ENCODE data around the gene CAB39L. TPM values are rescaled to one million over a fixed set of nuclear protein-coding genes. Genes with fewer than 3 reads are reported as not detected.

CAB39L gene
- total and polyA plus RNA-seq, 2 donors (not counting 3 experiments of a cell fraction or from before 2014, with no cell fraction given), result 3.1 to 7.2 TPM

- no peak overlapping the region for H3K27ac ChIP-seq (ENCODE audit: insufficient read depth, low read depth, low read length)
- FAIRE-seq, result no peak
- TF ChIP-seq FOS (IDR thresholded peaks at IDR 0.05; ENCODE audit: borderline replicate concordance, insufficient read depth, low read length), result no peak
- no peak for TF ChIP-seq MYC (IDR thresholded peaks at IDR 0.05; ENCODE audit: low read depth, low read length)
- TF ChIP-seq POLR2AphosphoS5 (IDR thresholded peaks at IDR 0.05; ENCODE audit: insufficient read depth, low read depth, low read length), result no peak
- no peak for TF ChIP-seq JUN (IDR thresholded peaks at IDR 0.05; ENCODE audit: borderline replicate concordance, insufficient read depth, insufficient read length, low read depth)
- no peak for TF ChIP-seq CTCF (IDR thresholded peaks at IDR 0.05; ENCODE audit: extremely low read depth in 1 of 2, insufficient read depth in 1 of 2, low read depth in 1 of 2, low read length in 2 of 2)
- TF ChIP-seq EZH2 (IDR thresholded peaks at IDR 0.05; ENCODE audit: borderline replicate concordance, low read depth, low read length, severe bottlenecking), result no peak
- TF ChIP-seq POLR2A (IDR thresholded peaks at IDR 0.05; ENCODE audit: low read depth, low read length), result no peak
- no peak for TF ChIP-seq GATA2 (IDR thresholded peaks at IDR 0.05; ENCODE audit: insufficient read depth, insufficient read length, low read depth, low read length)
- no peak for TF ChIP-seq MAX (IDR thresholded peaks at IDR 0.05; ENCODE audit: insufficient read depth, insufficient read length)
- no peaks in the 10 kb centered on the region for H3K9me1 ChIP-seq (replicated peaks; ENCODE audit: control insufficient read depth, extremely low read depth, insufficient read depth, low read length)
- ChIA-PET CTCF (no interaction called here), POLR2A (no interaction called here)
- H3K4me1 ChIP-seq (ENCODE audit: control insufficient read depth, extremely low read depth, insufficient read depth, low read length), result peaks cover 10% of the 10 kb centered on the region
- H4K20me1 ChIP-seq (replicated peaks; ENCODE audit: control insufficient read depth, extremely low read depth, insufficient read depth, low read length), result no peaks in the 10 kb centered on the region
- no peak overlapping the region for H2AFZ ChIP-seq (ENCODE audit: low read depth, low read length)
- H3K9ac ChIP-seq (replicated peaks; ENCODE audit: extremely low read depth, insufficient read depth, low read length), result no peak overlapping the region
- H3K27me3 ChIP-seq (ENCODE audit: control insufficient read depth in 2 of 2, insufficient read depth in 2 of 2, low read length in 2 of 2), result no peaks in the 10 kb centered on the region
- BruUV-seq (replicated peaks), result no TSS peak
- no peak overlapping the region for H3K4me3 ChIP-seq (replicated peaks in 1 of 3; ENCODE audit: insufficient read depth in 1 of 3, low read depth in 1 of 3, low read length in 3 of 3)
- H3K36me3 ChIP-seq (ENCODE audit: control insufficient read depth in 2 of 2, extremely low read depth in 1 of 2, insufficient read depth in 2 of 2, low read length in 2 of 2), result no peaks in the 10 kb centered on the region
- H3K4me2 ChIP-seq (ENCODE audit: insufficient read depth, low read length), result no peak overlapping the region
- H3K9me3 ChIP-seq (replicated peaks; ENCODE audit: control insufficient read depth, insufficient read depth, low read length), result no peaks in the 10 kb centered on the region
- no peak for DNase-seq (ENCODE audit: low read depth, low spot score)
- intact Hi-C loops (cut with micrococcal nuclease) (no loop called here), dilution Hi-C loops (cut with MboI; ENCODE audit: extremely low pct_ligation_motif_present, low sequenced_read_pairs) (no loop called here)
- no peaks in the 10 kb centered on the region for H3K79me2 ChIP-seq (ENCODE audit: control insufficient read depth, insufficient read depth, low read length)
Observed at GRCh38 chr13:49315756-49316482, 127.9 kb downstream of the CAB39L start.

Data from endothelial cell of umbilical vein (primary cell).